IMR-90 (cell line): ENCODE data around the gene LRRC56. TPM values are rescaled to one million over a fixed set of nuclear protein-coding genes. Genes with fewer than 3 reads are reported as not detected.

Experiments used
- ATAC-seq: fragments of 200-7000 bp; cut with Tn5 transposase; 2 replicates; pipeline ENCODE4 v1.9.1; 2020; ENCODE audit warnings: low read depth, mild to moderate bottlenecking, moderate library complexity
- BruUV-seq: library from RNA; stranded (reverse); fragments of 400-500 nt; replicated peaks from 2 replicates; lab custom pipeline; 2021; lab: Mats Ljungman, UMichigan
- CTCF ChIA-PET: fragments of 300-600 bp; formaldehyde crosslinking; extraction: SDS; loops from one replicate; lab custom pipeline; 2021; ENCODE audit warnings: antibody characterized with exemption; lab: Yijun Ruan, JAX
- POLR2A ChIA-PET: fragments of 300-600 bp; sonication (Branson Sonifier 250); formaldehyde crosslinking; loops from one replicate; lab custom pipeline; 2022; ENCODE audit warnings: antibody characterized with exemption; ENCODE audit not compliant: unreplicated experiment; lab: Charles Lee
- DNase-seq: peaks from one replicate; pipeline ENCODE4 v3.0.0; 2013
- H2AFZ ChIP-seq: replicated peaks from 2 replicates; pipeline ENCODE3; 2013; ENCODE audit warnings: low read length, mild to moderate bottlenecking; ENCODE audit not compliant: poor library complexity
- H2AK5ac ChIP-seq: 2 replicates; pipeline ENCODE4 v1.6.1; 2013; ENCODE audit warnings: low read depth, low read length, inconsistent platforms
- H2AK9ac ChIP-seq: replicated peaks from 2 replicates; pipeline ENCODE3; 2013; ENCODE audit warnings: mild to moderate bottlenecking, low read depth, low read length, moderate library complexity; ENCODE audit not compliant: poor library complexity
- H2BK120ac ChIP-seq: 2 replicates; pipeline ENCODE4 v1.6.1; 2013; ENCODE audit warnings: low read depth, low read length, inconsistent platforms
- H2BK15ac ChIP-seq: 3 replicates; pipeline ENCODE4 v1.6.1; 2013; ENCODE audit warnings: low read depth, low read length, inconsistent platforms
- H2BK20ac ChIP-seq: 2 replicates; pipeline ENCODE4 v1.6.1; 2013; ENCODE audit warnings: low read depth, mild to moderate bottlenecking, inconsistent platforms, low read length, moderate library complexity
- H2BK5ac ChIP-seq: 2 replicates; pipeline ENCODE4 v1.6.1; 2013; ENCODE audit warnings: mild to moderate bottlenecking, low read depth, low read length, inconsistent platforms; ENCODE audit not compliant: poor library complexity, severe bottlenecking
- H3K14ac ChIP-seq: replicated peaks from 2 replicates; pipeline ENCODE4 v1.6.1; 2013; ENCODE audit warnings: low read depth, low read length, inconsistent platforms
- H3K18ac ChIP-seq: 2 replicates; pipeline ENCODE4 v1.6.1; 2013; ENCODE audit warnings: low read depth, low read length, control low read depth
- H3K23ac ChIP-seq: 2 replicates; pipeline ENCODE4 v1.6.1; 2013; ENCODE audit warnings: low read depth, low read length, inconsistent platforms
- H3K27ac ChIP-seq: 2 replicates; pipeline ENCODE4 v1.5.1; 2013; ENCODE audit warnings: mild to moderate bottlenecking, control low read depth, low read length; ENCODE audit not compliant: insufficient read depth
- H3K27me3 ChIP-seq: 2 replicates; pipeline ENCODE4 v1.6.1; 2013; ENCODE audit warnings: low read length; ENCODE audit not compliant: control insufficient read depth, insufficient read depth
- H3K36me3 ChIP-seq: 2 replicates; pipeline ENCODE4 v1.6.1; 2013; ENCODE audit warnings: low read length, mixed read lengths; ENCODE audit not compliant: control insufficient read depth, insufficient read depth
- H3K4ac ChIP-seq: 2 replicates; pipeline ENCODE4 v1.6.1; 2013; ENCODE audit warnings: low read depth, low read length, inconsistent platforms
- H3K4me1 ChIP-seq: 2 replicates; pipeline ENCODE4 v1.6.1; 2013; ENCODE audit warnings: low read length, mixed read lengths; ENCODE audit not compliant: control insufficient read depth, insufficient read depth
- H3K4me2 ChIP-seq: 2 replicates; pipeline ENCODE4 v1.6.1; 2013; ENCODE audit warnings: low read depth, mild to moderate bottlenecking, control low read depth, low read length, moderate library complexity
- H3K4me3 ChIP-seq: 2 replicates; pipeline ENCODE4 v1.5.1; 2013; ENCODE audit warnings: low read depth, mild to moderate bottlenecking, control low read depth, low read length, moderate library complexity; ENCODE audit not compliant: insufficient read depth
- H3K56ac ChIP-seq: 2 replicates; pipeline ENCODE4 v1.6.1; 2013; ENCODE audit warnings: low read length, inconsistent platforms; ENCODE audit not compliant: insufficient read depth; ENCODE audit errors: extremely low read depth
- H3K79me1 ChIP-seq, 2 experiments: 2 replicates each; pipeline ENCODE4 v1.6.1; 2013; ENCODE audit warnings: low read length in 2 of 2, inconsistent platforms in 1 of 2, low read depth in 1 of 2
- H3K9ac ChIP-seq: 2 replicates; pipeline ENCODE4 v1.6.1; 2013; ENCODE audit warnings: low read depth, low read length, control low read depth
- H3K9me1 ChIP-seq: 2 replicates; pipeline ENCODE4 v1.6.1; 2013; ENCODE audit warnings: low read length, inconsistent platforms; ENCODE audit not compliant: insufficient read depth
- H3K9me3 ChIP-seq: 2 replicates; pipeline ENCODE4 v1.6.1; 2013; ENCODE audit warnings: low read length; ENCODE audit not compliant: control insufficient read depth, insufficient read depth
- H4K20me1 ChIP-seq: 2 replicates; pipeline ENCODE4 v1.6.1; 2013; ENCODE audit warnings: low read length, inconsistent platforms; ENCODE audit not compliant: insufficient read depth
- H4K5ac ChIP-seq: 2 replicates; pipeline ENCODE4 v1.6.1; 2013; ENCODE audit warnings: mild to moderate bottlenecking, low read depth, low read length, control low read depth
- H4K8ac ChIP-seq, 2 experiments: 2 replicates each; pipeline ENCODE4 v1.6.1; 2013; ENCODE audit warnings: low read depth in 2 of 2, low read length in 2 of 2, control low read depth in 1 of 2, inconsistent platforms in 1 of 2
- H4K91ac ChIP-seq: 2 replicates; pipeline ENCODE4 v1.6.1; 2013; ENCODE audit warnings: low read depth, low read length, inconsistent platforms; ENCODE audit not compliant: insufficient read depth
- BHLHE40 ChIP-seq: fragments of 150-350 bp; IDR thresholded peaks from 2 replicates; pipeline ENCODE4 v1.6.1; 2016; ENCODE audit warnings: mild to moderate bottlenecking, low read depth, low read length
- CEBPB ChIP-seq: IDR thresholded peaks from 2 replicates; pipeline ENCODE4 v1.6.1; 2012; ENCODE audit warnings: low read depth, low read length, improper control_type of control experiment
- FOS ChIP-seq: fragments of 150-350 bp; IDR thresholded peaks from 2 replicates; pipeline ENCODE4 v1.6.1; 2016; ENCODE audit warnings: low read depth, low read length
- MAFK ChIP-seq: IDR thresholded peaks from 2 replicates; pipeline ENCODE4 v1.6.1; 2012; ENCODE audit warnings: low read depth, low read length, improper control_type of control experiment
- MAZ ChIP-seq: IDR thresholded peaks from 2 replicates; pipeline ENCODE4 v1.6.1; 2012; ENCODE audit warnings: low read depth, mild to moderate bottlenecking, low read length, improper control_type of control experiment, moderate library complexity, borderline replicate concordance
- MXI1 ChIP-seq: IDR thresholded peaks from 2 replicates; pipeline ENCODE4 v1.6.1; 2012; ENCODE audit warnings: low read depth, mild to moderate bottlenecking, low read length, moderate library complexity, borderline replicate concordance
- NFE2L2 ChIP-seq: fragments of 150-350 bp; IDR thresholded peaks from 2 replicates; pipeline ENCODE4 v1.6.1; 2016; ENCODE audit warnings: low read depth, mild to moderate bottlenecking, low read length
- RFX5 ChIP-seq: IDR thresholded peaks from 2 replicates; pipeline ENCODE4 v1.8.0; 2012; ENCODE audit warnings: low read depth, mild to moderate bottlenecking, low read length, moderate library complexity
- SMC3 ChIP-seq: fragments of 150-350 bp; IDR thresholded peaks from 2 replicates; pipeline ENCODE4 v1.6.1; 2016; ENCODE audit warnings: low read depth, mild to moderate bottlenecking, antibody characterized with exemption, low read length, moderate library complexity
- WGBS, 2 experiments: methylation state at CpG; one replicate each; pipeline versions ENCODE4 v1.1.5 to v1.1.7; 2013; ENCODE audit warnings: missing lambda C conversion rate in 2 of 2; ENCODE audit not compliant: insufficient read length in 1 of 2; ENCODE audit errors: extremely low coverage in 2 of 2; 5-methylcytosine and 5-hydroxymethylcytosine counted together
- dilution Hi-C: fragments of 300-500 bp; cut with HindIII; formaldehyde crosslinking; loops from one replicate; pipeline ENCODE4 v1.14.3; 2018; ENCODE audit warnings: low sequenced_read_pairs; ENCODE audit not compliant: unreplicated experiment
- in situ Hi-C: fragments of 300-500 bp; cut with MboI; formaldehyde crosslinking; loops from 3 replicates; pipeline ENCODE4 v1.14.3; 2019; ENCODE audit warnings: low sequenced_read_pairs, inconsistent platforms, mixed read lengths
- intact Hi-C: fragments of 100-400 bp; cut with micrococcal nuclease; formaldehyde crosslinking; loops from 2 replicates; pipeline ENCODE4 v1.10.0; 2022
- polyA plus RNA-seq, 3 experiments: library from polyadenylated mRNA; depleted of rRNA; stranded (reverse); fragments of >200 nt; gene quantifications; 2 replicates each; pipeline ENCODE4 v1.2.3, GENCODE V29; 2012; ENCODE audit warnings: low replicate concordance in 1 of 3
- total RNA-seq: library from RNA; depleted of rRNA; stranded (reverse); fragments of >200 nt; gene quantifications from 2 replicates; pipeline ENCODE4 v1.2.3, GENCODE V29; 2012
- TF ChIP-seq, protein P1 (sequence below): fragments of 150-350 bp; IDR thresholded peaks from 2 replicates; pipeline ENCODE4 v1.6.1; 2017; ENCODE audit warnings: mild to moderate bottlenecking, antibody characterized with exemption, low read length, low read depth
- TF ChIP-seq, protein P2 (sequence below): conservative IDR thresholded peaks from 2 replicates; pipeline ENCODE4 v1.5.1; 2012; ENCODE audit warnings: mild to moderate bottlenecking, low read depth, low read length, improper control_type of control experiment

The LRRC56 gene
- total and polyA plus RNA-seq, 2 of the 4 experiments (the other 2 are of a cell fraction) = 0.36 to 1.3 TPM

DNA sequence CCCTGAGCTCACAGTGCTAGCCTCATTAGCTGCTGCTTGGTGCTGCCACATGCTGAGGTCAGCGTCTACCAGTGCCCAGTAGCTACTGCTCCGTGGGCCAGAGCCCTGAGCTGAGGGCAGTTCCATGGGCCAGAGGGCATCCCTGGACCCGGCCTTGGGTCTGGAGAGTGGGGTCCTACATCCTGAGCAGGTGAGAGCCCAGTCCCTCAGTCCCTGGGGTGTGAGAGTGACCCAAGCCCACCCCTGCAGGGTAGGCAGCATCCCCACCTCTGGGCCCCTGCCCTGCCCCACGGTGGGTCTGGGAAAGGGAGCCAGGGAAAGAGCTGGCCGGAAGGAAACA, 13.4 kb downstream of the LRRC56 start:
- 50% methylated on average over 3 of the region's 5 CpGs; no CpG with 5 or more reads in 1 of the 2 experiments for WGBS, 2 experiments
- Histone ChIP-seq H4K5ac (no peak overlapping the region), H3K14ac (no peak overlapping the region), H3K4ac (no peak overlapping the region), H4K8ac (no peak overlapping the region), H2AK5ac (no peak overlapping the region), H2BK5ac (no peak overlapping the region), H3K27ac (no peak overlapping the region), H4K20me1 (no peaks in the 10 kb centered on the region), H3K79me1 (no peaks in the 10 kb centered on the region), H2BK15ac (no peak overlapping the region), H3K27me3 (peaks cover 23% of the 10 kb centered on the region), H3K9me1 (no peaks in the 10 kb centered on the region), H2AK9ac (peak overlapping the region; percentile 37), H3K36me3 (peaks cover 2% of the 10 kb centered on the region; the same call in 1 of the 2 replicates), H3K4me2 (no peak overlapping the region), H3K23ac (no peak overlapping the region), H4K91ac (no peak overlapping the region), H2AFZ (no peak overlapping the region), H3K4me3 (no peak overlapping the region), H3K18ac (no peak overlapping the region), H3K9me3 (no peaks in the 10 kb centered on the region), H3K9ac (no peak overlapping the region), H2BK120ac (no peak overlapping the region), H3K4me1 (peaks cover 2% of the 10 kb centered on the region; the same call in 1 of the 2 replicates), H2BK20ac (no peak overlapping the region), H3K56ac (no peak overlapping the region)
- dilution Hi-C loops = no loop called here
- intact Hi-C loops = loop anchor here (10.0 kb wide), 1 partner anchor 174 kb away; no protein-coding TSS in a partner anchor
- BruUV-seq = no TSS peak
- in situ Hi-C loops = no loop called here
- TF ChIP-seq, protein P1, sequence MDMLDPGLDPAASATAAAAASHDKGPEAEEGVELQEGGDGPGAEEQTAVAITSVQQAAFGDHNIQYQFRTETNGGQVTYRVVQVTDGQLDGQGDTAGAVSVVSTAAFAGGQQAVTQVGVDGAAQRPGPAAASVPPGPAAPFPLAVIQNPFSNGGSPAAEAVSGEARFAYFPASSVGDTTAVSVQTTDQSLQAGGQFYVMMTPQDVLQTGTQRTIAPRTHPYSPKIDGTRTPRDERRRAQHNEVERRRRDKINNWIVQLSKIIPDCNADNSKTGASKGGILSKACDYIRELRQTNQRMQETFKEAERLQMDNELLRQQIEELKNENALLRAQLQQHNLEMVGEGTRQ = no peak
- TF ChIP-seq FOS = no peak
- TF ChIP-seq MAZ = no peak
- TF ChIP-seq BHLHE40 = no peak
- no peak for TF ChIP-seq MAFK
- no peak for TF ChIP-seq SMC3
- no peak for TF ChIP-seq RFX5
- TF ChIP-seq CEBPB = no peak
- TF ChIP-seq, protein P2, sequence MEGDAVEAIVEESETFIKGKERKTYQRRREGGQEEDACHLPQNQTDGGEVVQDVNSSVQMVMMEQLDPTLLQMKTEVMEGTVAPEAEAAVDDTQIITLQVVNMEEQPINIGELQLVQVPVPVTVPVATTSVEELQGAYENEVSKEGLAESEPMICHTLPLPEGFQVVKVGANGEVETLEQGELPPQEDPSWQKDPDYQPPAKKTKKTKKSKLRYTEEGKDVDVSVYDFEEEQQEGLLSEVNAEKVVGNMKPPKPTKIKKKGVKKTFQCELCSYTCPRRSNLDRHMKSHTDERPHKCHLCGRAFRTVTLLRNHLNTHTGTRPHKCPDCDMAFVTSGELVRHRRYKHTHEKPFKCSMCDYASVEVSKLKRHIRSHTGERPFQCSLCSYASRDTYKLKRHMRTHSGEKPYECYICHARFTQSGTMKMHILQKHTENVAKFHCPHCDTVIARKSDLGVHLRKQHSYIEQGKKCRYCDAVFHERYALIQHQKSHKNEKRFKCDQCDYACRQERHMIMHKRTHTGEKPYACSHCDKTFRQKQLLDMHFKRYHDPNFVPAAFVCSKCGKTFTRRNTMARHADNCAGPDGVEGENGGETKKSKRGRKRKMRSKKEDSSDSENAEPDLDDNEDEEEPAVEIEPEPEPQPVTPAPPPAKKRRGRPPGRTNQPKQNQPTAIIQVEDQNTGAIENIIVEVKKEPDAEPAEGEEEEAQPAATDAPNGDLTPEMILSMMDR = no peak
- TF ChIP-seq NFE2L2 = no peak
- no peak for TF ChIP-seq MXI1
- DNase-seq (no peak), ATAC-seq (no peak)
- ChIA-PET POLR2A (no interaction called here), CTCF (no interaction called here)
